SHP77 (cell line): Measurements from ENCODE around the gene KDM4B.

Experiments used
- DNase-seq, 2 experiments: peaks; one replicate each; lab custom pipeline; 2025; lab: John Stamatoyannopoulos, UW

KDM4B gene

DNA sequence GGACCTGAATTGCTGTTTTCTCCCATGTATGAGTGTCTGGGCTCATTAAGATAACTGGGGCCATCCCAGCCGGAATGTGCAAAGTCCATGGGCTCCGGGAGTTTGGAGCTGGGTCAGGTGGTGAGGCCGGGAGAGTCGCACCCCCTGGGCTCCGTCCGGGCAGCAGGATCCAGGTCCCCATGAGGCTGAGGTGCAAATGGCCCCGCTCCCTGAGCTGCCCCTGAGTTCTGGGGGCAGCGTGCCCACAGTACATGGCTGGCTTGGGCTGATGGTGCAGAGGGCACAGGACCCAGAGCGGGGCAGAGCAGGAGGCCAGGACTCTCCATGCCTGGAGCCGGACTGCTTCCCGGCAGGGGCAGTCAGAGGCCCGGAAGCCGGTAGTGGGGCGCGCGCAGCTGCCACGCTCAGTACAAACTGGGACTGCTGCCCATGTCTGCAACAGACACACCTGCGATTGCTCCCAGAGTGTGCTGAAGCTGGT, 136.0 kb downstream of the KDM4B start:
- peak; percentile 23 to 58 for DNase-seq

GRCh38 chr19:5106191-5106726, 137.3 kb downstream of the KDM4B start:
- DNase-seq, result no peak

- DNase-seq, result no peak
These were observed 138.1 kb downstream of the KDM4B start for GRCh38 chr19:5106971-5107370.

- no peak for DNase-seq
These were observed 138.7 kb downstream of the KDM4B start for GRCh38 chr19:5107432-5108122.

GRCh38 chr19:5108123-5108596, 139.2 kb downstream of the KDM4B start:
- DNase-seq, result no peak

GRCh38 chr19:5108866-5109265, 140.0 kb downstream of the KDM4B start:
- DNase-seq, result no peak

DNA sequence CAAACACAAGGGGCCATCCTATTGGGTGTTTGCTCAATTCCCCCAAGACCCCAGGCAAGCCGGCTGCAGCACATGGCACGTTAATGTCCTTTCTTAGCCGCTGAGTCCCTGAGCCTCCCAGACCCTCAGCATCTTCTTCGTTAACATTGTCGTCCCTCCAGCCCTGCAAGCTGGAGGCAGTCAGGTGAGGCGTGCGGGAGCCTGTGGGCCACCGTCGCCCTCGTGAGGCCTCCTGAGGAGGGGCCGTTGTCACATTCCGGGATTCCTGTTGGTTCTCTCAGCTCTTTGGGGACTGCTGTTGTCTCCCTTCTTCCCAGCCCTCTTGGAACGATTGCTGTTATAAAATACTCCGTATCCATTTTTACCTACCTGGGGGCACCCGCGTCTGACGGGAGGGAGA, 140.6 kb downstream of the KDM4B start:
- no peak for DNase-seq

- DNase-seq, result no peak
These were observed 141.6 kb downstream of the KDM4B start for GRCh38 chr19:5110546-5110945.

GRCh38 chr19:5111051-5111450, 142.1 kb downstream of the KDM4B start:
- DNase-seq, result no peak

DNA sequence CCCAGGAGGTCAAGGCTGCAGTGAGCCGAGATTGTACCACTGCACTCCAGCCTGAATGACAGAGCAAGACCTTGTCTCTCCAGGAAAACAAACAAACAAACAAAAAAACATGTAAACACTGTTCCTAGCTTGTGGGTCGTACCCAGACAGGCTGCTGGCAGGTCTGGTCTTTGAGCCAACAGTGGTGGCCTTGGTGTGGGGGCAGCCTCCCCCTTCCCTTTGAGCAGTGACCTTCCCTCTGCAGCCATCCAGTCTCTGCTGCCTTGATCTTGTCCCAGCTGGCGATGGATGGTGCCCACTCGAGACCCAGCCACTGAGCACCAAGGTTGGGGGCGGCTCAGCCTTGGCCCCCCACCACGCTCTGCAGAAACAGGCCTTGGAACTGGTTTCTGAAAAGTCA, 143.3 kb downstream of the KDM4B start:
- no peak for DNase-seq

- DNase-seq, result no peak
These were observed 144.0 kb downstream of the KDM4B start for GRCh38 chr19:5112681-5113575.

DNA sequence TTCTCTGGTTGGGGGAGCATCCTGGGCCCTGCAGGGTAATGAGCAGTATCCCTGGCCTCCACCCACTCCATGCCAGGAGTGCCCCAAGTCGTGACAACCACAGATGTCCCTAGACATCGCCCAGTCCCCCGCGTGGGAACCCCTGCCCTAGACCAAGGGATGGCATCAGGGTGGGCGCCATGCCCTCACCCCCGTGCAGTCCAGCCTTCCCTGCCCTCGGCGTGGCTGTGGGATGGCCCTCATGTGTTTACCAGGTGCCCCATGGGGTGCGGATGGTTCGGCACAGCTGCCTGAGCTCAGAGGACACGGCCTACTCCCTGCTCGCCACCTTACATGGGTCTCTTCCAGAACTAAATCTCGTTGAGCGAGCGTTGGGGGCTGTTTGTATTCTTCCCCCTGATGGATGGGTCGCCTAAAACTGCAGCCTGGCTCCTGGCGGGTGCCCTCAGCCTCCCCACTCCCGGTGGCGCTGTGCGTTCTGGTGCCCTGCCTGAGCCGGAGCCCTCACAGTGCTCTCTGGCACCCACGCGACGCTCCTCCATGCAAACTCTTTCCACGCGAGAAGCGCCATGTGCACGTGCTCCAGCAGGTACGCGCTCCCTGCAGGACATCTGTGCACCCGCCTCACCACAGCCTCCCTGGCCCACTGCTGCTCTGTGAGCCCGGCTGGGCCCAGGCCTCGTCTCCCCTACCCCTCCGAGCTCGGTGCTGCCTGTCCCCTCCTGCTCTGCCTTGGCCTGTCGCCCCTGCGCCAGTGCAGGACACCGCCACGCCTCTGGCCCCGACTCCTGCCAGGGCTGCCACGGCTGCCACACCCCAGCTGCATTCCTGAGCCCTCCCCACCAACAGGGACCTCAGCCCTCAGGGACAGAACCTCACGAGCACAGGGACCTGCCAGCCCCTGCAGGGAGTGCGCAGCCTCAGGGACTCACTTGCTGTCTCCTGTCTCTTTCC, 145.0 kb downstream of the KDM4B start:
- DNase-seq, result no peak

GRCh38 chr19:5114727-5115126, 145.8 kb downstream of the KDM4B start:
- no peak for DNase-seq

DNA sequence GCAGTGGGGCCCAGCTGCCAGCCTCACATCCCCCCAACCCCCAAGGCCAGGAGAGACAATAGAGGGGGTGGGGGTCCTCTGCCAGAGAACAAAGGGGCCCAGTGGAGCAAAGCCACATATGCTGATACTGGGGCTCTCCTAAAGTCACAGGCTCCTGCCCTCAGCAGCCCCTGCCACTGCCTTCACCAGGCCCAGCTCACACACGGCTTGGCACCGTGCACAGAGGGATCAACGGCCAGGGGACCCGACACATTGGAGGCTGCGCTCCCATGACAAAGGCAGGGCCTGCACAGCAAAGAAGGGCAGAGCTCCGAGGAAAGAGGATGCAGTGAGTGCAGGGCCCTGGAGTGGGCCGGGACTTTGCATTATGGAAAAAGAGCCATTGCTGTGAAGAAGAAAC, 146.4 kb downstream of the KDM4B start:
- DNase-seq, result no peak

- no peak for DNase-seq
These were observed 146.9 kb downstream of the KDM4B start for GRCh38 chr19:5115771-5116202.

DNA sequence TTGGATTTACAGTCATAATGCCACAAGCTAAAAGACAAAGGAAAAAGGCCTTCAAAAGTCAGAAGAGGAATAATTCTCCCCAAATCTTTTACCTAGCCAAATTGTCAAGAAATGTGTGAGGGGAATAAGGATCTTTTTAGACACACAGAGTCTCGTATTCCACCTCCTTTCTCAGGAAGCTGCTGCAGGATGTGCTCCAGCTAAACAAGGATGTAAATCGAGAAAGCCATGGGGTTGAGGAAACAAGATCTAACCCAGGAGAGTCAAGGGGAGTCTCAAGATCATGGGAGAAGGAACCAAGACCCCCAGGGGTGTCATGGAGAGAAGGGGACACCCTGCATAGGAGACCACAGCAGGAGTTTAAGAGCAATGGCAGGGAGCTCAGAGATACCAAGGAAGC, 147.4 kb downstream of the KDM4B start:
- DNase-seq, result no peak

GRCh38 chr19:5117421-5117820, 148.5 kb downstream of the KDM4B start:
- DNase-seq, result no peak

DNA sequence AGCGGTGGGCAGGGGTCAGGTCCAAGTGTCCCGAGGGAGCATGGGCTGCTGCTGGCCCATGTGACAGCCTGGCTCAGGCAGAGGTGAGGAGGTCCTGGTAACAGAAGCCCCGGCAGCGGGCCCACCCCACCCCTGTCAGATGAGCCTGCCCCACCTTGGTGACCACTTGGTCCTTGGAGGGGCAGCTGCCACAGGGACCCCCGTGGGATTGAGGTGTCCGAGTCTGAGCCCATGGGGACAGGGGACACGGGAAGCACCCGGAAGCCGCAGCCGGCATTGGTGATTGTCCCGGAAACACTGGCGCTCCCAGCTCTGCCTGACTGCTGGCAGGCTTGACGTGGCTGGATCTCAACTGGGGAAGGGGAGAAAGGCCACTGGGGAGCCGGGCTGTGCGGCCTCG, 149.1 kb downstream of the KDM4B start:
- no peak for DNase-seq

GRCh38 chr19:5119297-5119998, 150.5 kb downstream of the KDM4B start:
- no peak for DNase-seq

GRCh38 chr19:5120321-5120720, 151.4 kb downstream of the KDM4B start:
- DNase-seq, result no peak

- DNase-seq, result no peak
These were observed 151.9 kb downstream of the KDM4B start for GRCh38 chr19:5120833-5121232.
